SH-SY5Y (cell line): ENCODE data around the gene ISL2.

Source experiments
- GATA2 ChIP-seq: IDR thresholded peaks from 2 replicates; pipeline ENCODE4 v1.6.1; 2011; ENCODE audit warnings: mild to moderate bottlenecking, low read depth, low read length
- GATA3 ChIP-seq: IDR thresholded peaks from 2 replicates; pipeline ENCODE4 v1.6.1; 2011; ENCODE audit warnings: low read depth, mild to moderate bottlenecking, low read length, moderate library complexity

- TF ChIP-seq GATA2, result no peak
- TF ChIP-seq GATA3, result no peak
These were observed 23.9 kb upstream of the ISL2 start for GRCh38 chr15:76312540-76313174.
